ENCODE results near the gene SLC6A1.

Gene SLC6A1

GRCh38 chr3:11033871-11034270 lies 41.3 kb downstream of the SLC6A1 start:
- no peaks in the 10 kb centered on the region for H3K9me3 ChIP-seq (ENCODE audit: control insufficient read depth in 5 of 5, low read length in 5 of 5)
- H3K4me3 ChIP-seq (ENCODE audit: low read depth in 1 of 5, low read length in 5 of 5), result no peak overlapping the region
- H3K4me1 ChIP-seq (ENCODE audit: control insufficient read depth in 5 of 5, insufficient read depth in 5 of 5, low read length in 5 of 5), result peaks cover 0 to 13% (median 0%) of the 10 kb centered on the region in 5 donors
- no peaks in the 10 kb centered on the region for H3K36me3 ChIP-seq (ENCODE audit: control insufficient read depth in 5 of 5, insufficient read depth in 5 of 5, low read length in 5 of 5)
- peaks cover 2 to 27% (median 17%) of the 10 kb centered on the region in 5 donors for H3K27me3 ChIP-seq (ENCODE audit: control insufficient read depth in 5 of 5, insufficient read depth in 4 of 5, low read length in 5 of 5)
- no peak overlapping the region for H3K27ac ChIP-seq (ENCODE audit: low read depth, low read length)
- H3K9ac ChIP-seq (ENCODE audit: low read length in 5 of 5), result no peak overlapping the region

GRCh38 chr3:11034309-11034985 lies 41.9 kb downstream of the SLC6A1 start:
- no peak overlapping the region for H3K4me3 ChIP-seq (ENCODE audit: low read depth in 1 of 5, low read length in 5 of 5)
- no peak overlapping the region for H3K27ac ChIP-seq (ENCODE audit: low read depth, low read length)
- no peaks in the 10 kb centered on the region for H3K36me3 ChIP-seq (ENCODE audit: control insufficient read depth in 5 of 5, insufficient read depth in 5 of 5, low read length in 5 of 5)
- peaks cover 2 to 30% (median 17%) of the 10 kb centered on the region in 5 donors for H3K27me3 ChIP-seq (ENCODE audit: control insufficient read depth in 5 of 5, insufficient read depth in 4 of 5, low read length in 5 of 5)
- no peaks in the 10 kb centered on the region for H3K9me3 ChIP-seq (ENCODE audit: control insufficient read depth in 5 of 5, low read length in 5 of 5)
- peaks cover 0 to 13% (median 0%) of the 10 kb centered on the region in 5 donors for H3K4me1 ChIP-seq (ENCODE audit: control insufficient read depth in 5 of 5, insufficient read depth in 5 of 5, low read length in 5 of 5)
- no peak overlapping the region for H3K9ac ChIP-seq (ENCODE audit: low read length in 5 of 5)

- Histone ChIP-seq H3K27me3 (ENCODE audit: control insufficient read depth in 5 of 5, insufficient read depth in 4 of 5, low read length in 5 of 5) (peaks cover 2 to 38% (median 17%) of the 10 kb centered on the region in 5 donors), H3K36me3 (ENCODE audit: control insufficient read depth in 5 of 5, insufficient read depth in 5 of 5, low read length in 5 of 5) (no peaks in the 10 kb centered on the region), H3K9me3 (ENCODE audit: control insufficient read depth in 5 of 5, low read length in 5 of 5) (no peaks in the 10 kb centered on the region), H3K4me3 (ENCODE audit: low read depth in 1 of 5, low read length in 5 of 5) (no peak overlapping the region), H3K4me1 (ENCODE audit: control insufficient read depth in 5 of 5, insufficient read depth in 5 of 5, low read length in 5 of 5) (peaks cover 0 to 13% (median 0%) of the 10 kb centered on the region in 5 donors), H3K27ac (ENCODE audit: low read depth, low read length) (no peak overlapping the region), H3K9ac (ENCODE audit: low read length in 5 of 5) (no peak overlapping the region)
Observed at GRCh38 chr3:11035757-11036505, 43.4 kb downstream of the SLC6A1 start.

GRCh38 chr3:11037241-11037873 lies 44.8 kb downstream of the SLC6A1 start:
- Histone ChIP-seq H3K36me3 (ENCODE audit: control insufficient read depth in 5 of 5, insufficient read depth in 5 of 5, low read length in 5 of 5) (no peaks in the 10 kb centered on the region), H3K4me1 (ENCODE audit: control insufficient read depth in 5 of 5, insufficient read depth in 5 of 5, low read length in 5 of 5) (peaks cover 0 to 13% (median 0%) of the 10 kb centered on the region in 5 donors), H3K4me3 (ENCODE audit: low read depth in 1 of 5, low read length in 5 of 5) (peak overlapping the region in 3 of 5 donors; percentile 11 to 42 (median 27)), H3K9me3 (ENCODE audit: control insufficient read depth in 5 of 5, low read length in 5 of 5) (no peaks in the 10 kb centered on the region), H3K9ac (ENCODE audit: low read length in 5 of 5) (no peak overlapping the region), H3K27me3 (ENCODE audit: control insufficient read depth in 5 of 5, insufficient read depth in 4 of 5, low read length in 5 of 5) (peaks cover 2 to 38% (median 17%) of the 10 kb centered on the region in 5 donors), H3K27ac (ENCODE audit: low read depth, low read length) (no peak overlapping the region)

DNA sequence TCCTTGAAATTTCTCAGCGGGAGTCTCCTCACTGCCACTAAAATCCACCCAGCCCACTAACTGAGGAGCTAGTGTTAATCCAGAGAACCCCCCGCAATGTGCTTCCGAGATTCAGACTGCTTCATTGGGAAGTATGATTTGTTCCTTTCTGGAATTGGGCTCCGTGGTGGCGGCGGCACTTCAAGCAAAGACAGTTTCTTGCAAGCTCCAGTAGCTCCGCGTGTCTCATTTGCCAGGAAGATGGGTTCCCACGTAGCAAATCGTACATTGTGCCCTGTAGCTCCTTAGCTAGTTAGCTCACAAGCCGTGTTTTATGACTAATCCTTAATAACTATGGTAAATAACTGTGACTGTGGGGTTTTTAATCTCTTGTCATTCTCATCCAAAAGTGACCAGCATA lies 45.4 kb downstream of the SLC6A1 start:
- H3K36me3 ChIP-seq (ENCODE audit: control insufficient read depth in 5 of 5, insufficient read depth in 5 of 5, low read length in 5 of 5), result no peaks in the 10 kb centered on the region
- no peak overlapping the region for H3K9ac ChIP-seq (ENCODE audit: low read length in 5 of 5)
- H3K9me3 ChIP-seq (ENCODE audit: control insufficient read depth in 5 of 5, low read length in 5 of 5), result no peaks in the 10 kb centered on the region
- H3K27ac ChIP-seq (ENCODE audit: low read depth, low read length), result no peak overlapping the region
- H3K4me1 ChIP-seq (ENCODE audit: control insufficient read depth in 5 of 5, insufficient read depth in 5 of 5, low read length in 5 of 5), result peaks cover 0 to 13% (median 0%) of the 10 kb centered on the region in 5 donors
- peaks cover 2 to 38% (median 17%) of the 10 kb centered on the region in 5 donors for H3K27me3 ChIP-seq (ENCODE audit: control insufficient read depth in 5 of 5, insufficient read depth in 4 of 5, low read length in 5 of 5)
- no peak overlapping the region for H3K4me3 ChIP-seq (ENCODE audit: low read depth in 1 of 5, low read length in 5 of 5)

GRCh38 chr3:11045536-11045935 lies 53.0 kb downstream of the SLC6A1 start:
- Histone ChIP-seq H3K27ac (ENCODE audit: low read depth, low read length) (no peak overlapping the region), H3K4me1 (ENCODE audit: control insufficient read depth in 5 of 5, insufficient read depth in 5 of 5, low read length in 5 of 5) (no peaks in the 10 kb centered on the region), H3K4me3 (ENCODE audit: low read depth in 1 of 5, low read length in 5 of 5) (no peak overlapping the region), H3K36me3 (ENCODE audit: control insufficient read depth in 5 of 5, insufficient read depth in 5 of 5, low read length in 5 of 5) (no peaks in the 10 kb centered on the region), H3K9me3 (ENCODE audit: control insufficient read depth in 5 of 5, low read length in 5 of 5) (no peaks in the 10 kb centered on the region), H3K9ac (ENCODE audit: low read length in 5 of 5) (no peak overlapping the region), H3K27me3 (ENCODE audit: control insufficient read depth in 5 of 5, insufficient read depth in 4 of 5, low read length in 5 of 5) (peaks cover 0 to 6% (median 2%) of the 10 kb centered on the region in 5 donors)

- peaks cover 0 to 12% (median 9%) of the 10 kb centered on the region in 5 donors for H3K27me3 ChIP-seq (ENCODE audit: control insufficient read depth in 5 of 5, insufficient read depth in 4 of 5, low read length in 5 of 5)
- no peak overlapping the region for H3K4me3 ChIP-seq (ENCODE audit: low read depth in 1 of 5, low read length in 5 of 5)
- H3K9ac ChIP-seq (ENCODE audit: low read length in 5 of 5), result no peak overlapping the region
- H3K36me3 ChIP-seq (ENCODE audit: control insufficient read depth in 5 of 5, insufficient read depth in 5 of 5, low read length in 5 of 5), result no peaks in the 10 kb centered on the region
- H3K4me1 ChIP-seq (ENCODE audit: control insufficient read depth in 5 of 5, insufficient read depth in 5 of 5, low read length in 5 of 5), result no peaks in the 10 kb centered on the region
- H3K9me3 ChIP-seq (ENCODE audit: control insufficient read depth in 5 of 5, low read length in 5 of 5), result no peaks in the 10 kb centered on the region
- no peak overlapping the region for H3K27ac ChIP-seq (ENCODE audit: low read depth, low read length)
Observed at GRCh38 chr3:11047500-11047899, 55.0 kb downstream of the SLC6A1 start.

DNA sequence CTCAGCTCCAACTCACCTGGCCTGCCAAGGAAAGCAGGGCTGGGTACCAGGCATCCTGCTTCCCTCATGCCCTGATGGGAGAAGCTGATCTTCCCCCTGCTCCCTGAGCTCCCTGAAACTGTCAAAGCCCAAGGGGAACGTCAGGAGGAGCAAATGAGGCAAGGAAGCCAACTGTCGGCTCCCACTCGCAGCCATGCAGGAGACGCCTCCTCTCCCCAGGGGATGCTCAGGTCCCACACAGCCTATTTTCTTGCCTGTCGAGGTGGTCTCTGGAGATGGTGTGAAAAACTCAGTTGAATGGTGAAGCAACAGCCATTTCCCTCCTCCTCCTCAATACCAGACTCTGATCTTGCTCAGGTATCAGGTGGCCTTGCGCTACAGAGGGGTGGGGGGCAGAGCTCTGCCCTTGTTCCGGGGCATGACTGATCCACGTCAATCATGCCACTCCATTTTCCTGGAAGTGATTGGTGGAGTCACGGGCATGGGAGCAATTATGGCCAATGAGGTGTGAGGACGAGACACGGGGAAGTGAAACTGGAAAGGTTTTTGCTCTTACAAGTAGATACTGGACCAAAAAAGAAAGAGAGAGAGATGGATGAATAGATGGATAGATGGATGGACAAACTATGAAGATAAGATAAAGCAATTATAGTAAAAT lies 58.2 kb downstream of the SLC6A1 start:
- Histone ChIP-seq H3K4me1 (ENCODE audit: control insufficient read depth in 5 of 5, insufficient read depth in 5 of 5, low read length in 5 of 5) (no peaks in the 10 kb centered on the region), H3K36me3 (ENCODE audit: control insufficient read depth in 5 of 5, insufficient read depth in 5 of 5, low read length in 5 of 5) (no peaks in the 10 kb centered on the region), H3K9me3 (ENCODE audit: control insufficient read depth in 5 of 5, low read length in 5 of 5) (no peaks in the 10 kb centered on the region), H3K4me3 (ENCODE audit: low read depth in 1 of 5, low read length in 5 of 5) (no peak overlapping the region), H3K27ac (ENCODE audit: low read depth, low read length) (no peak overlapping the region), H3K9ac (ENCODE audit: low read length in 5 of 5) (no peak overlapping the region), H3K27me3 (ENCODE audit: control insufficient read depth in 5 of 5, insufficient read depth in 4 of 5, low read length in 5 of 5) (peaks cover 0 to 15% (median 14%) of the 10 kb centered on the region in 5 donors)

DNA sequence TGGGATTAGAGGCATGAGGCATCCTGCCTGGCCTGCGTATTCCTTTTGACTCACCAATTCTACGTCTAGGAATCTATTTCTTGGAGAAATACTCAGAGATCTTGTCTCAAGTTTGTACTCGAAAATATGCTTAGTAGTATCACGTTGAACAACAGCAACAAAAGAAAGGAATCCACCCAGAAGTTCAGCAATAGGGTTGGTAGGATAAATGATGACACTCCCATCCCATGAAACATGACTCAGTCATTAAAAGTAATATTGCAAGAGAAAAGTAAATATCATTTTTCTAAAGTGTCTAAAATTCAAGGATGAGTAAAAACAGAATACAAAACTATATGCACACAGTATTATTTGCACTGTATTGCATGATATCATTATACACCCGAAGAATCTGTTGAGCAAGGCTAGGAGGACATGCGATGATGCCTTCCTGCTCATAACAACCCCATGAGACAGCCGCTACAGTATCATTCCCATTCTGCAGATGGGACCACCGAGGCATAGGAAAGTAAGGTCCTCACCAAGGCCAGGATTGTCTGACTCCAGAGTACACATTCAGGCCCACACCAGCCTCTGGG lies 61.5 kb downstream of the SLC6A1 start:
- Histone ChIP-seq H3K36me3 (ENCODE audit: control insufficient read depth in 5 of 5, insufficient read depth in 5 of 5, low read length in 5 of 5) (no peaks in the 10 kb centered on the region), H3K4me3 (ENCODE audit: low read depth in 1 of 5, low read length in 5 of 5) (no peak overlapping the region), H3K9ac (ENCODE audit: low read length in 5 of 5) (no peak overlapping the region), H3K4me1 (ENCODE audit: control insufficient read depth in 5 of 5, insufficient read depth in 5 of 5, low read length in 5 of 5) (peaks cover 0 to under 1% (median 0%) of the 10 kb centered on the region in 5 donors), H3K27ac (ENCODE audit: low read depth, low read length) (no peak overlapping the region), H3K27me3 (ENCODE audit: control insufficient read depth in 5 of 5, insufficient read depth in 4 of 5, low read length in 5 of 5) (peaks cover 7 to 27% (median 22%) of the 10 kb centered on the region in 5 donors), H3K9me3 (ENCODE audit: control insufficient read depth in 5 of 5, low read length in 5 of 5) (no peaks in the 10 kb centered on the region)

Measured in subcutaneous abdominal adipose tissue (tissue), 5 donors.